Hepatic stellate cell (primary cell): ENCODE data around the gene TMEM240.
"Not testable (repeated sequence)": the region's sequence is repeated elsewhere in the genome, so short reads cannot be mapped to it uniquely, and the experiment has no call there.

Experiments
- DNase-seq: peaks from one replicate; pipeline ENCODE4 v3.0.0; 2011; ENCODE audit warnings: low spot score

Gene TMEM240

DNA sequence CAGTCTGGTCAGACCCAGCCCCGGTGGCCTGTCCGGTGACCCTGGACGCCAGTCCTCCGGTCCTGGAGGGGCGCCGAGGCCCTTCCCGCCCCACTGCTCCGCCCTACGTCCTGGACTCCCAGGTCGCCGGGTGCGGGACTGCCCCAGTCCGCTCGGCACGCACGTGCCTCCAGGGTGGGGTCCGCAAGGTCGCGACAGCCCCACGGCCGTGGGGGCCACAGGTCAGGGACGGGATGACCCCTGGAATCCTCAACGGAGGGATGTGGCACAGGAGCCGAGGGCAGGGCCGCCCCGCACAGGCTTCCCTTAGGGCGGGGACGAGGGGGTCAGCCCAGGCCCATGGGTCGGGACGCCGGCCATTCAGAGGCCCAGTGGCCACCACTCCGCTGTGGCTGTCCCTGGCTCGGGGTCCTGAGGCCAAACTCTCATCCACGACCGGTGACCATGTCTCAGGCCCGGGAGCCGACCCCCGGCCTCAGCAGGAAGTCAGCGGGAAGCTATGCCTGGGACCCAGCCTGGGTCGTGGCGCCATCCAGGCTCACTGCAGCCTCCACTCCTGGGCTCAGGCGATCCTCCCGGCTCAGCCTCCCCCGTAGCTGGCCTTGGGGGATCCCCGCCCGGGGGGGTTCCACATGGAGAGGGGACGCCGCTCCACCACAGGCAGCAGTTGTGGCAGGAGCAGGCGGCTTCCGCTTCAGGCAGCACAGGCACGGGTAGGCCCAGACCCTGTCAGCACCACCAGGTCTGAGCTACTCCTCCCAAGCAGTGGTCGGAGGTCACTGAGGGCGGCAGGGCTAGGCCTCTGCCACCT lies 599 bp upstream of the TMEM240 start:
- no peak for DNase-seq

DNA sequence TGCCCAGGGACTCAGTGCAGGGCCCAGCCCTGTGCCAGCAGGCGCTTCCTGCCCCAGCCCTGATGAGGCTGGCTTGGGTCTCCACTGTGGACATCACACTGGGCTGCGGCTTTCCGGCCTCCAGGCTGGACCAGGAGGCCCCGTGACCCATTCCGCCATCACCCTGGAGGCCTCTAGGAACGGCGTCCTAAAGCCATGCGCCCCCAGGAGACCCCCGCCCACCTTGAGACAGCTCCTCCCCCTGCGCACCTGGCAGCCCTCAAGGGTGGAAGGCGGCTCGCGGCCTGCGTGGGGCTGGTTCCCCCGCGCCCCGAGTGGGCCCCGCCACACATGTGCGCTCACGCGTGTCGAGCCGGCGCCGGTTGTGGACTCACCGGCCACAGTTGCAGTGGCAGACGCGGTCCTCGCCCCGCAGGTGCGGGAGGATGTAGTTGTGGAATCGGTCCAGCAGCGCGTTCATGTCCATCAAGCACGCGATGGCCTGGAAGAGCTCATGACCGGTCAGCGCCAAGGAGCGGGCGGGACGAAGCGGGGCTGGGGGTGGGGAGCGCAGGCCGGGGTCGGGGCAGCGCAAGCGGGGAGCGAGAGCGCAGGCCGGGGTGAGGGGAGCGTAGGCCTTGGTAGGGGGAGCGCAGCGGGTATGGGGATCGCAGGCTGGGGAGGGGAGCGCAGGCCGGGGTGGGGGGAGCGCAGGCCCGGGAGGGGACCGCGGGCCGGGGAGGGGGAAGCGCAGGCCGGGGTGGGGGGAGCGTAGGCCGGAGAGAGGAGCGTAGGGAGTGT lies 924 bp downstream of the TMEM240 start:
- peak; percentile 69 for DNase-seq

DNA sequence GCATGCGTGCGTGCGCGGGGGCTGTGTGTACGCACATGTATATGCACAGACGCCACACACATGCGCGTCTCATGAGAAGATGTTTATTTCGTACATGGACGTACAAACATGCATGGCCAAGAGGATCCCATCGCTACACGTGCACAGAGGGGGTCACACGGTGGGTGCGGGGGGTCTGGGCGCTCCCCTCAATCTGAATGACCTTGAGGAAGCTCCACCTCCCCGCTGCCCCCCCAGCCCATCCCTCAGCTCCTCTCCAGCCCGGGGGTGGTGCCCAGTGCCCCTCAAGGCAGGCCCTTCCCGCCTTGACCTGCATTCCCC lies 1.5 kb downstream of the TMEM240 start:
- no peak for DNase-seq

DNA sequence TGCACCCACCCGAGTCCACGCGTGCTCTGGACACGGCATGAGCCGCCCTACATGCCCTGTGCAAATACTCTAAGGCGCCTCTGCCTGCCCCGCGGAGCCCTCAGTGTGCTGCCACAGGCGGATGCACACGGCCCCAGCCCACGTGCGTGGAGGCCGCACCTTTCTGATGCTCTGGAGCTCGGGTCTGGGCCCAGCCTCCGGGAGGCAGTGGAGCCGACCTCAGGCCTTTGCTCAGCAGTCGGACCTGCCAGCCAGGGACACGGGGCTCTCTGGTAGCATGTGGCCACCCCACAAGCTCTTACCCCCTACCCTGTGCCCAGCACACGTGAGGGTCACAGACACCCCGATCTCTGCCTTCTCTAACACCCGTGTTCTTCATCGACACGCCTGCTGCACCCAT lies 2.1 kb downstream of the TMEM240 start:
- DNase-seq, result no peak

DNA sequence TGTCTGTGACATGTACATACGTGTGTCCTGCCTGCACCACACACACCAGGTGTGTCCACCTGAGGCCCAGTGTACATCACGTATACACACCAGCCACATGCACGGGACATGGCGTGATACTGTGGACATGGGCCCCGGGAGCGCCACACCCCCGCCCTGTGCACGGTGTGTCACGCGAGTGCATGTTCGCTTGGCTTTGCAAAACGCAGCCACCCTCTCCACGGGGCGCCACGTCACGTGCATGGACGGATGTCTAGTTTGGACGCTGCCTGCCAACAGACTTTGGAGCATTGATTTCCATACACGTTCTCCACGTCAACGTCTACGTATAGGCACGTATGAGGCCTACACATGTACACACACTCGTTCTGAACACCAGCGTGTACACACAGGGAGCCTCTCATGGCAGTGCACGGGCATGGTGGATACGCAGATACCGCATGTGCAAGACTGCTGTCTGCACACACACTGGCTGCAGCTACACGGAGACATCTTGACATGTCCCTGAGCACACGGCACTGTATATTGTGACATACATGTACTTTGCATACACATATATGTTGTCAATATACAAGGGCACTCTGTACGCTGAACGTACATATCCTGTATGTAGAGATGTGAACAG lies 2.7 kb downstream of the TMEM240 start:
- no peak for DNase-seq

DNA sequence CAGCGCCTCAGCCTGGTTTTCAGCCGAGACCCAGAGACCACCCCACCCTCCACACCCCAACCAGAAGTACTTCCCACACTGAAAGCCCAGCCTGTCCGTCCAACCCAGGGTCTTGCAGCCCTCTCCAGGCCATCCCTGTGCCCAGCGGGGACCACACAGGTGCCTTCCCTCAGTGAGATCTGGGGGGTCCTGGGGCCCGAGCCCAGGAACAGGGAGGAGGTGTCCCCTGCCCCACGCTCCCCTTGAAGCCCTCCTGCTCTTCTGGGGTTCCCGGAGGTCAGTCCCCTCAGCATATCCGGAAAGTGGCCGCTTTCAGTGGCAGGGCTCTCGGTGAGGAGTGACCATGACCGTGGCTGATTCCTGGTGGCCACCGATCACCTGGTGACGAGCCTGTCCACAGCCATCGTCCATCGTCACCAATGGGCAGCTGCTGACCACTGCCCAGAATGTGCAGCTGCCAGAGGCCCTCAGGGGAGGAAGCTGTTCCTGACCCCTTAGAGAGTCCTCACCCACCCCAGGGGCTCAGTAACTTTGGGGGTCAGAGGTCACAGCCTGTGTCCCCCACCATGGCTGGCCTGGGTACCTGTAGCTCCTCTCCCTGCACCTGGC lies 3.4 kb downstream of the TMEM240 start:
- DNase-seq, result no peak

DNA sequence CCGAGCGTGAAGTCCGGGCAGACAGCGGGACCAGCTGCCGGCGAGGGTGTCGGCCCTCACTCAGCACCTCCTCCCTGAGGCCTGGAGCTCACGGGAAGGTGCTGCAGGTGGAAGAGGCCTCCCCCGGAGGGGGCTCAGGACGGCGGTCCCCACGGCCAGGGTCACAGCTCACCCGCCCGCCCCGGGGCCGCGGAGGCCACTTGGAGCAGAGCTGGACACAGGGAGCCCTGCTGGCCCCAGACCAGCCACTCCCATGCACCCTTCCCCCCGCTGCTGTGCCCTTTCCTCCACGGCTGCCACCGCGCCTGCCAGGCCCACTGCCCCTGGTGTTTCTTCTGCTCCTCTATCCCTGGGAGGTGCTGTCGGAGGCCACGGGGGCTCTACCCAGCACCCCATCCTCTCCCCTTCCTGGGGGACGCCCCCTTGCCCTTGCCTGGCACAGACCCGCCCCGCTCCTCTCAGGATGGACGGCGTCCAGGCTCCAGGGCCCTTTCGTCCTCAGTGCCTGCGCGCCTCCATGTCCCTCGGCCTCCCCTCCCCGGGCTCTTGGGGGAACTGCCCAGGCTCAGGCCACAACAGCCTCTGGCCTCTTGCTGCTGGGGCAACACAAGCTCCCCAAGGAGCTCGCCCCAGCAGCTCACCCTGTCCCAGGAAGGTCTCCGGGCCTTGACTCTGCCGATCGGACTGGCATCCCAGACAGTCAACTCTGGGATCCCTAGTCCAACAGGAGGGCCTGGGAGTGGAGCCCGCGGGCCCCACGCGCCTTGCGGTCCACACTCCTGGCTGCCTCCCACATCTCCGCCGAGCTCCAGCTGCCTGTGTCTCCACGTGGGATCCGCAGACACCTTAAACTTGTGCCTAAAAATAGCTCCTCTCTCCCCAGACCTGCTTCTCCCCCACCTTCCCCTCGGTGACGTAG lies 4.1 kb downstream of the TMEM240 start:
- no peak for DNase-seq

DNA sequence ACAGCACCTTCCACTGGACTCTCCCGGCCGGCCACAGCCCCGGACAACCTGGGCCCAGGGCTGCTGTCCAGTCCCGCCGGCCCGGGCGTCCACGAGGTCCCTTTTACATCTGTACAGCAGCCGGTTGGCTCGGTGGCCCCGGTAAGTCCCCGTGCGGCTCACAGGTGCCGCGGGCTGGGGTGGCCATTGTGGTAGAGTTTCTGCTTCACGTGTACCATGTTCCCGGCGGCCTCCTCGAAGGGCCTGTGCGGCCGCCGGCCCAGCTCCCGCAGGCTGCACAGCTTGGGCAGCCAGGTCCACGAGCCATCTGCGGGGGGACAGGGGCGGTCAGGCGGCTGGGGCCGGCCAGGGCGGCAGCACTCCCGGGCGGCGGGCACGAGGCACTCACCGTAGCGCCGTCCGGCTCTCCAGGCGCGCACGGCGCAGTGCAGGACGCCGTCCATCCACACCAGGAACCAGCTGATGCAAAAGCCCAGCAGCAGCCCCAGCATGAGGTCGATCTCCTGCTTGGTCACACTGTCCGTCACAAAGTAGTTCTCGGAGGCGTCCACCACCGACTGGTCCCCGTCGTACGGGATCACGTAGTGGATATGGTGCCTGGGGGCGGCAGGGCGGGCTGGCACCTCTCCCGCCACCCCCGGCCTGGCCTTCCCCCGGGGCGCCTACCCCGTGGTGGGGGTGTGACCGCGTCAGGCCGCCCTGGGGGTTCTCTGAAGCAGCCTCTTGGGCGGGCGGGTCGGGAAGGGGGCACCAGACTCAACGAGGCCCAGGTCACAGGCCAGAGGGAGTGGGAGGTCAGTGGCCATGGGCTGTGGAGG lies 5.0 kb downstream of the TMEM240 start:
- DNase-seq, result no peak

DNA sequence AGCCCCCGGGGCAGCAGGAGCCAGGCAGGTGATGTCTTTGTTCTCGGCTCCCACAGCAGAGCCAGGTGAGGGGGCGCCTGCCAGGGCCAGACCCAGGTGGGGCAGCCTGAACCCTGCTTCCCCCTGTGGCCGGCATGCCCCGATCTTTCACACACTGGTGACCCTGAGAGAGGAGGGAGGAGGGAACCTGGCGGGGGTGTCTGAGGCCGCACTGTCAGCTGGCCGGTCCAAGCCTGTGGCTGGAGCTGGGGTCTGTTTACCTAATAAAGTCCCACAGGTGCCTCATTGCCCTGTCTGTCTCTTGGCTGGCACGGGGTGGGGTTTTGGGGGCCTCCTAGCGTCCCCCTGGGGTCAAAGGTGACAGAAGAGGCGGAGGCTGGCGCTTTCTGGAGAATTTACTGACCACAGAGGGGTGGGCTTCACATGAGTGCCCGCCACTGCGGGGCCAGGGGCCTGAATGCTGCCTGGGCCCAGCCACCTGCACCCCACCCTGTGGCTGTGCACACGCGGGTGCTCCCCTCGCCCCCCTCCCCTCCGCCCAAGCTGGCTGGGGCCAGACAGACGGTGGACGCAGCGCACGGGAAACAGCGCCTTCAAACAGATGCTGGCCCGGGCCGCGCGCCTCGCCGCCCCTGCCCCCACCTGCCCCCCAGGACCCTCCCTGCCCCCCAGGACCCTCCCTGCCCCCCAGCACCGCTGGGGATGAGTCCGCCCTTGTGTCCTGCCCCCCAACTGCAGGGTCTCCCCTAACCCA lies 5.8 kb downstream of the TMEM240 start:
- DNase-seq, result no peak

DNA sequence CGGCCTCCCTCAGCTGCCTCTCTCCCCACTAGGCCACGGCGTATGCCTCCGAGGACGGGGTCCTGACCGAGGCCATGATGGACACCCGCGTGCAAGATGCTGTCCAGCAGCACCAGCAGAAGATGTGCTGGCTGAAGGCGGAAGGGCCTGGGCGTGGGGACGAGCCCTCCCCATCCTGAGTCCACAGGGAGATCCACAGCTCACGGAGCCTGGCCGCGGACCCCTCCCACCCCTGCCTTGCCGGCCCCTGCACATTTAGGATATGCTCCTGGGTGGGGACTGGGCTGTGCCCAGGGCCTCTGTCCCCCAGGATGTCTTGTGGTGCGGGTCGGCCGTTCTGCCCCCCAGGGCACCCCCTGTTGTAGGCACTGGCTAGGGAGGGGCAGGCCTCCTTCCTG lies 6.5 kb downstream of the TMEM240 start:
- not testable (repeated sequence) for DNase-seq

DNA sequence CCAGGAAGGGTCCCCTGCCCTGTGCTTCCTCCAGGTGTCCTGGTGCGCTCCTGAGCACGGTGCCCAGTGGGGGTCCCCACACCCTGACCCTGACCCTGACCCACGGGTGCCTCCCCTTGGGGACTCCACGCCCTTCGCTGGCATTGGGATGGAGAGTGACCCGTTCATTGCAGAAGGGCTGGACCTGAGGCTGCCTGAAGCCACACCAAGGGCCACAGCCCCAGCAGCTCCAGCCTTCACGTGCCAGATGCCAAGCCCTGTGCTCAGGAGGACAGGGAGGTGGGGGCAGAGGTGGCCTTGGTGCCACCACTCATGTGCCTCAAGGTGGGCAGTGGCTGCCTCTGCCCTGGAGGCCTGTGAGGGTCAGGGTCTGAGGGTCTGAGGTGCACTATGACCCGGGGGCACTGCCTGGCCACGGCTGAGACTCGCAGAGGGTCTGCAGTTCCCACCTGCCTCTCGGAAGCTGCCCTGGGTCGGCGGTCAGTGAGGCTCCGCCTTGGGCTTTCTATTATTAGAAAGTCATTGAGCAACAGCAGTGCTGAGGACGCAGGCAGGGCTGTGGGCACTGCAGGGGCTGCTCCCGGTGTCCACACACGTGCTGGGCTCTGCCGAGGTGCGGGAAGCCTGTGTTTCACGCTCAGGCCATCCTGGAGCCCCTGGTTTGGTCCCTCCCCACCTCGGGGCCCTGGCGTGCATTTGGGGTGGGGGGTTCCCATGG lies 7.1 kb downstream of the TMEM240 start:
- DNase-seq, result not testable (repeated sequence)

DNA sequence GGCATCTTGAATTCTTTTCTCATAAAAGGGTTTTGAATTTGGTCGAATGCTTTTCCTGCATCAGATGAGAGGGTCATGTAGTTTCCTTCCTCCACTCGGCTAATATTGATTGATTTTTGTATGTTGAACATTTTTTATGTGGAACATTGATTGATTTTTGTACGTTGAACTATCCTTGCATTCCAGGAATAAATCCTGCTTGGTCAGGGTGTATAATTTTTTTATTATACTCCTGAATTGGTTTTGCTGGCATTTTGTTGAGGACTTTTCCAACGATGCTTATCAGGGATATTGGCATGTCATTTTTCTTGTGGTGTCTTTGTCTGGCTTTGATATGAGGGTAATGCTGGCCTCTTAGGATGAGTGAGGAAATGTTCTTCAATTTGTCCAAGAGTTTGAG lies 8.5 kb downstream of the TMEM240 start:
- DNase-seq, result no peak

DNA sequence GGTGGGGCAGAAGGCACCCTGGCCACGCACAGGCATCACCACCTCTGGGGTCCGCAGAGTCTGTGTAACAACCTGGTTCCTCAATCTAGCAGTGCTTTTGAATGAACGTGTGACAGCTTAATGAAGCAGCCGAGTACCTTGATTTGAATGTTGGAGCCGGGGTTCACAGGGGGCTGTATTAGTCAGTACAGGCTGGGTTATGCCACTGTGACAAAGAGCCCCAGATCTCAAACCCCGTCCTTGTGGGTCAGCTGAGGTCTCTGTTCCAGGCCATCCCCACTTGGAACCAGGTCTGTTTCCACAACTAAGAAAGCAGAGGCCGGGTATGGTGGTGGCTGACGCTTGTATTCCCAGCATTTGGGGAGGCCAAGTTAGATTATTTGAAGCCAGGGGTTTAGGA lies 10.5 kb downstream of the TMEM240 start:
- no peak for DNase-seq

DNA sequence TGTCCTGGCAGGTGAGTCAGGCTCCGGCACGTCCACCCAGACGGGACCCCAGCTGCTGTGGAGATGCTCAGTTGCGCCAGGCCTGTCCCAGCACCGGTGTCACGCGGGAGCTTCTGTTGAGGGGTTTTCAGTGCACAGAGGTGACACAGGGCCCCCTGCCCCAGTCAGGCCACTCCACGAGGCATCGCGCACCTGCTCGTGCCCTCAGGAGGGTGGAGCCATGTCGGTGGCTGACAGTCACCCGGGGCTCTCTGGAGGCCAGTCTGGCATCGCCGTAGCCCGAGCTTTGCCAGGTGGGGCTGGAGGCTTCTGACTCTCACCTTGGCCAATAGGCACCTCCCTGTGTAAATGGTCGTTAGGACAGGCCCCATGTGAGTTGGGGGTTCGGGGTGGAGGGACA lies 11.1 kb downstream of the TMEM240 start:
- no peak for DNase-seq

DNA sequence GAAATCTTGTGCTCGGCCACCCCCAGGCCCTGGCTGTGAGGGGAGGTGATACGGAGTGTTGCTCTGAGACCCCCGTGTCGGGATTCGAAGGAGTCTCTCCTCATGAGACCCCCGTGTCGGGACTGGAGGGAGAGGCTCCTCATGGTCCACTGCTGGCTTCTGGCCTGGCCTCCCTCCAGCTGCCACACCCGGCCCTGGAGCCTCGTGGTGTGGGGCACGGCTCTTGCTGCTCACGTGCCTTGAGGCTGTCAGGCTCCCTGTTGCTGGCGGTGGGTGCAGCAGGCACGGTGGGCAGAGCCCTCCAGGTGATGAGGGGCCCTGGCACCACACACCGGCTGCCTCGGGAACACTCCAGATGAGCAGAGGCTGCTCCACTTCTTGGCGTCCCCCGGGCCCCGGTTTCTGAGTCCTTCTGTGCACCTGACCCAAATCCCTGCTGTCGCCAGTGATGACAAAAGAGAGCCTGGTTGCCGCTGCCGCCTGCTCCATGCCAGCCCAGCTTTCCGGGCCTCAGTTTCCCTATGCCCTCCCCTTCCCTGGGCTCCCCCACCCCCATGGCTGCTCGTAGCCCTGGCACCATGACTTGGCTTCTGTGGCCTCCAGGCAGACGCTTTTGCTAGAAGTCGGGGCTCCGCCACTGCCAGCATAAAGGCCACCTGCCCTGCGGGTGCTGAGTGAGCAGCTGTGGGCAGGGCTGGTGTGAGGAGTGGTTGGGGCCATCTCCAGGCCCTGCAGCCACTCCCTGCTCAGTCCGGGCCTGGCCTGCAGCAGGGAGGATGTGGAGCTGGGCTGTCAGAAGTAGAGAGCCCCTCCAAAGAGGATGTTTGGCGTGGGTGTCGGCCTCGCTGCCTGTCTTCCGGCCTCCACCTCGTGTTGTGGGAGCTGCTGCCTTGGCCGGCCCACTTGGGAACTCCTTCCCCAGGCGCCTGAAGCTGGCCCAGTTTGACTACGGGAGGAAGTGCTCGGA lies 11.8 kb downstream of the TMEM240 start:
- no peak for DNase-seq

DNA sequence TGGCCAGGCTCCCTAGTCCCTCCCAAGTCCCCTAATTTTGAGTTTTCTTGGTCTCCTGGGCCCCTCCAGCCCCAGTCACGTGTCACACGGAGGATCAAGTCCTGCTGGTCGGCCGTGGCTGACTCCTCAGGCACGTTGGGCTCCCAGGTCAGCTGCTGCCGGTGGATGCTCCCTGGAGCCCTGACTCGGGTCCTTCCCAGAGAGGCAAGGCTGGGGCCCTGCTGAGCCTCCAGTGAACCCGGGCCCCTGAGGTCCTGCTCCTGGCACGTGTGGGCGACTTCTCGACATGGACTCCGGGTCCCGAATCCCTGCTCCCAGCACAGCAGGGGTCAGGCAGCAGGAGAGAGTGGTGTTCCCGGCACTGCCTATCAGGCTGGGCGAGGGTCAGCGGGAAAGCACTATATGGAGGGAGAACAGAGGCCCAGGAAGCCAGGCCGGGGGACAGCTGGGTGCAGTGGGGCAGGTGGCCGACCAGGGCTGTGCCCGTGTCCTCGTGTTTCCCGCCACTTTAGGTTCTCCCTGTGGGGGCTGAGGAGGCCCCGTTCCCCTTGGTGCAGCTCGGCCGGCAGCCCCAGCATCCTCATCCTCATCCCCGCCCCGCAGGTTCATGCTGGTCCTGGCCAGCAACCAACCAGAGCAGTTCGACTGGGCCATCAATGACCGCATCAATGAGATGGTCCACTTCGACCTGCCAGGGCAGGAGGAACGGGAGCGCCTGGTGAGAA lies 13.2 kb downstream of the TMEM240 start:
- DNase-seq, result no peak

DNA sequence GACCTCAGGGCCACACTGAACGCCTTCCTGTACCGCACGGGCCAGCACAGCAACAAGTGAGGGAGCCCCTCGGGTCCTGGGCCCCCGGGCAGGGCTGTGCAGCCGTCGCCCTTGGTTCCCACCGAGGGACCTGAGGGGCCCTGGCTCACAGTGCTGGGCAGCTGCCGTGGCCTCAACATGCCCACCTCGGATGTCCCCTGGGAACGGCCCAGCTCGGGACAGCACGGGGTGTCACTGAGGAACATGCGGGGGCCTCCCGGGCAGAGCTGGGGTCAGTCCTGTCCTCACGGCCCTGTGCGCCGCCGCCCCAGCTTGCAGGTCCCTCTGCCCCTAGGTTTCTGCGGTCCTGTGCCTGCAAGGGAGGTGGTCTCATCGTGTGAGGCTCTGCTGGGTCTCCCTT lies 13.9 kb downstream of the TMEM240 start:
- not testable (repeated sequence) for DNase-seq
